Activated naive CD4-positive, alpha-beta T cell treated with anti-CD3 and anti-CD28 coated beads, Interleukin-2, amount 50 U/mL, for 72 hours (primary cell): ENCODE data around the gene TRIM42. TPM values are rescaled to one million over a fixed set of nuclear protein-coding genes. Genes with fewer than 3 reads are reported as not detected.

Experiments
- ATAC-seq, 2 donors: fragments of 150-1000 bp; cut with Tn5 transposase; 2 replicates each; pipeline ENCODE4 v1.10.0; 2021; ENCODE audit warnings: mild to moderate bottlenecking in 2 of 2, moderate library complexity in 2 of 2
- DNase-seq, 2 donors: peaks; one replicate each; pipeline ENCODE4 v3.0.0; 2021 to 2022; ENCODE audit warnings: low spot score in 2 of 2
- H3K27ac Mint-ChIP-seq, 2 donors: one replicate each; pipeline ENCODE4 v1.8.0; 2022; ENCODE audit warnings: mild to moderate bottlenecking in 2 of 2, mixed read lengths in 2 of 2
- H3K36me3 Mint-ChIP-seq, 2 donors: one replicate each; pipeline ENCODE4 v1.8.0; 2022; ENCODE audit warnings: mixed read lengths in 2 of 2
- H3K9me3 Mint-ChIP-seq, 2 donors: one replicate each; pipeline ENCODE4 v1.8.0; 2022; ENCODE audit warnings: mixed read lengths in 2 of 2
- total RNA-seq, 2 donors: library from RNA; stranded (reverse); gene quantifications; one replicate each; pipeline ENCODE4 v1.2.3, GENCODE V29; 2022

Gene TRIM42
- total RNA-seq, 2 donors from 2014 or later: not detected

DNA sequence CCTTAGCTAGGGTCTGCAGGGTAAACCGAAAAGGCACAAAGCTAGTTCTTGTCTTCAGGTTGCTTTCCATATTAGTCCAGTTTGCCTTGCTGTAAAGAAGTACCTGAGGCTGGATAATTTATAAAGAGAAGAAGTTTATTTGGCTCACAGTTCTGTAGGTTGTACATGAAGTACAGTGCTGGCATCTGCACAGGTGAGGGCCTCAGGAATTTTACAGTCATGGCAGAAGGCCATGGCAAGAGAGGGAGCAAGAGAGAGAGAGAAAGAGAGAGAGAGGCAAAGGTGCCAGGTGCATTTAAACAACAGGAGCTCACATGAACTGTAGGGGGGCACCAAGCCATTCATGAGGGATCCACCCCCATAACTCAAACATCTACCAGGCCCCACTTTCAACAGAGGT, 26.9 kb downstream of the TRIM42 start:
- no peak overlapping the region for H3K27ac Mint-ChIP-seq
- H3K9me3 Mint-ChIP-seq: peaks cover 0 to 6% of the 10 kb centered on the region in 2 donors
- no peaks in the 10 kb centered on the region for H3K36me3 Mint-ChIP-seq
- no peak for ATAC-seq
- DNase-seq: no peak

DNA sequence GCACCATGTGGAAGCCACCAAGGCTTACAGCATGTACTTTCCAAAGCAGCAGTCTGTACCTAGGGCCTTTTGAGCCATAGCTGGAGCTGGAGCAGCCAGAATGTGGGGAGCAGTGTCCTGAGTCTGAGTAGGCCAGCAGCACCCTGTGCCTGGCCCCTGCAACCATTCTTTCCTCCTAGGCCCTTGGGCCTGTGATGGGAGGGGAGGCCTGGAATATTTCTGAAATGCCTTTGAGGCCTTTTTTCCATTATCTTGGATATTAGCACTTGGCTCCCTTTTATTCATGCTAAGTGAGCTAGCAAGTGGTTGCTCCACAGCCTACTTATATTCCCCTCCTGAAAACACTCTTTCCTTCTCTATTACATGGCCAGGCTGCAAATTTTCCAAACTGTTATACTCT, 28.1 kb downstream of the TRIM42 start:
- Mint-ChIP-seq H3K36me3 (no peaks in the 10 kb centered on the region), H3K9me3 (peaks cover 0 to 6% of the 10 kb centered on the region in 2 donors), H3K27ac (no peak overlapping the region)
- no peak for DNase-seq
- ATAC-seq: no peak

DNA sequence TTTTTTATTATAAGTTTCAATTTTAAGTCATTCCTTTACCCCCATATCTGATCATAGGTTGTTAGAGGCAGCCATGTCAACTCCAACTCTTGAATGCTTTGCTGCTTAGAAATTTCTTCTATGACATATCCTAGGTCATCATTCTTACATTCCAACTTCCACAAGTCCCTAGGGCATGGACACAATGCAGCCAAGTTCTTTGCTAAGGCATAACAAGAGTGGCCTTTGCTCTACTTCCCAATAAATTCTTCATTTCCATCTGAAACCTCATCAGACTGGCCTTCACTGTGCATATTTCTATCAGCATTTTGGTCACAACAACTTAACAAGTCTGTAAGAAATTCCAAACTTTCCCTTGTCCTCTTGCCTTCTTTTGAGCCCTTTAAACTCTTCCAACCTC, 28.5 kb downstream of the TRIM42 start:
- no peak for DNase-seq
- no peaks in the 10 kb centered on the region for H3K36me3 Mint-ChIP-seq

GRCh38 chr3:140708815-140709214, 31.0 kb downstream of the TRIM42 start:
- H3K9me3 Mint-ChIP-seq: peaks cover 0 to 6% of the 10 kb centered on the region in 2 donors
- no peak overlapping the region for H3K27ac Mint-ChIP-seq
- H3K36me3 Mint-ChIP-seq: no peaks in the 10 kb centered on the region
- ATAC-seq (no peak), DNase-seq (no peak)

More for the DNA sequence above, 28.5 kb downstream of the TRIM42 start:
- no peak overlapping the region for H3K27ac Mint-ChIP-seq
- peaks cover 0 to 6% of the 10 kb centered on the region in 2 donors for H3K9me3 Mint-ChIP-seq
- ATAC-seq: no peak

DNA sequence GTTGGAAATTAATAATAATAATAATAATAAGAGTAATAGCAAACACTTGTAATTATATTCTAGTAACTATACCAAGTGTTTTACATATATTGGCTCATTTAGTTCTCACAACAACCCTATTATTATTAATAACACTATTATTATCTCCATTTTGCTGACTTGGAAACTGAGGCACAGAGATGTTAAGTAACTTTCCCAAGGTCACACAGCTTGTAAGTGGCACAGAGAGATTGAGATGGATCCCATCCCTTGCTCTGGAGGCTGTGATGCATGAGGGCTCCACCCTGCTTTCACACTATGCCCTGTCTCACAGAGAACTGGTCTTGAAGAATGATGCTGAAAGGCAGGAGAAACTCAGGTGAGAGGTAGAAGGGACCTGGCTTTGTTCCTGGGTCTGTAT, 31.9 kb downstream of the TRIM42 start:
- ATAC-seq: no peak
- no peak for DNase-seq
- H3K9me3 Mint-ChIP-seq: peaks cover 0 to 6% of the 10 kb centered on the region in 2 donors
- no peaks in the 10 kb centered on the region for H3K36me3 Mint-ChIP-seq
- no peak overlapping the region for H3K27ac Mint-ChIP-seq

GRCh38 chr3:140710711-140711389, 33.0 kb downstream of the TRIM42 start:
- no peaks in the 10 kb centered on the region for H3K36me3 Mint-ChIP-seq
- no peak for ATAC-seq
- peaks cover 4 to 6% of the 10 kb centered on the region in 2 donors for H3K9me3 Mint-ChIP-seq
- DNase-seq: no peak
- no peak overlapping the region for H3K27ac Mint-ChIP-seq

DNA sequence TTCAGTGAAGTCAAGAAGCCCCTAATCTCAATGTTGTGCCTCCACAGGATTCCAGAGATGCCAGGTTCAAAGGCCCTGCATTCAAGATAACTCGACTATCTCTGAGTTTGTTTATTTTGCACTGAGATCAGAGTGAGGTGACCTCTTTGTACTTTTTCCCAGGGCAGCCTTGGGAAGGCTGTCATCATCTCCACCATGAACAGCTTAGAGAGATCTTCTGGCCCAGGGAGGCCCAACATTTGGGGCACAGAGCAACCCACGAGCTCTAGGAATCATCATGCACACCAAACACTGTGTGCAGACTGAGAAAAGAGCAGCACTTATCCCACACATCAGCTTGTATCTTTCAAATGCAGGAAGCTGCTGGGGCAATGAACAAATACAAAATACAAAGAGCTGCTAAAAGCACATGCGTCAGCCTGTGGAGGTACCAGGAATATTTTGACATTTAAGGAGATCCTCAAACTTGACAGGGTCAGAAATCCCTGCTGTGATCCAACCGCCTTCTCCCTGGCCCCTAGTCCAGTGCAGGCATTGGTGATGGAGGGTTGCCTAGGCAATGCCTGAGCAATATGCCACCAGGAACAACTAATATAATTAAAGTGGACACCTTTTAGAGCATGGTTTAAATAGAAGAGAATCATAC, 33.6 kb downstream of the TRIM42 start:
- peaks cover 3 to 4% of the 10 kb centered on the region in 2 donors for H3K9me3 Mint-ChIP-seq
- ATAC-seq: no peak
- no peak for DNase-seq
- H3K36me3 Mint-ChIP-seq: no peaks in the 10 kb centered on the region
- no peak overlapping the region for H3K27ac Mint-ChIP-seq

- Mint-ChIP-seq H3K9me3 (peaks cover 0 to 4% of the 10 kb centered on the region in 2 donors), H3K36me3 (no peaks in the 10 kb centered on the region), H3K27ac (no peak overlapping the region)
- no peak for DNase-seq
- ATAC-seq: no peak
These were observed 34.4 kb downstream of the TRIM42 start for GRCh38 chr3:140712301-140712700.

DNA sequence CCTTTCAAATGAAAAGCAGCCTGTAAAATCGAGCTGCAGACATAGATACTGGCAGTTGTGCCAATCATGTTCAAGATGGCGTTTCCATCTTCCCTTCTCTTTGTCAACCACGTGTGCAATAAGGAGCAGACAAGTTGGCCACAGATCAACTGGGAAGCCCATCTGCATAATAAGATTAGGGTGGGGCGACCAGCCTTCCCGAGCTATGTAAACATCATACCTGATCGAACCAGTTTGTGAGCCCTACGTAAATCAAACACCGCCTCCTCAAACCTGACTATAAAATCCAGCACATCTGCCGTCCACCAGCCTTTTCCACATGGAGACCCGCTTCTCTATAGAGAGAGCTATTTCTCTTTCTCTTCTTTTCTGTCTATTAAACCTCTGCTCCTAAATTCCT, 37.2 kb downstream of the TRIM42 start:
- DNase-seq (no peak), ATAC-seq (no peak)
- no peaks in the 10 kb centered on the region for H3K36me3 Mint-ChIP-seq
- H3K27ac Mint-ChIP-seq: no peak overlapping the region
- H3K9me3 Mint-ChIP-seq: peaks cover 0 to 4% of the 10 kb centered on the region in 2 donors

GRCh38 chr3:140717921-140718320, 40.1 kb downstream of the TRIM42 start:
- Mint-ChIP-seq H3K36me3 (no peaks in the 10 kb centered on the region), H3K27ac (no peak overlapping the region), H3K9me3 (peaks cover 0 to 4% of the 10 kb centered on the region in 2 donors)
- DNase-seq (no peak), ATAC-seq (no peak)

GRCh38 chr3:140719841-140720614, 42.2 kb downstream of the TRIM42 start:
- H3K9me3 Mint-ChIP-seq: peaks cover 0 to 4% of the 10 kb centered on the region in 2 donors
- DNase-seq (no peak), ATAC-seq (no peak)
- H3K27ac Mint-ChIP-seq: no peak overlapping the region
- no peaks in the 10 kb centered on the region for H3K36me3 Mint-ChIP-seq

DNA sequence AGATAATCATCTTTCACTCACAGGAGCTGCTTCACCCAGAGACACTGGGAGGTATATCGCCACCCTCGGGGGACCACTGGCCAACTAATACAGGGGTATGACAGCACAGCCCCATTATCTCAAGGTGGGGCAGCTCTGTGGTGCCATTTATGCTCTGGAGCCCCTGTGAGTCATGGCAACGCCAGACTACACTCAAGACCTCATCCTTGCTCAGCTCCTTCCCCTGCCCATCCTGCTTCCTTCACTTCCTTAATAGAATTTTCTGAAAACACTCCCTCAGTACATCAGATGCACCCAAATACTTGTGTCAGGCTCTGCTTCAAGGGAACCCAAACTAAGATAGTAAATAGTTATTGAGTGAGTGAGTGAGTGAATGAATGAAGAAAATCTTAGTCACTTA, 45.7 kb downstream of the TRIM42 start:
- ATAC-seq: no peak
- no peaks in the 10 kb centered on the region for H3K9me3 Mint-ChIP-seq
- H3K27ac Mint-ChIP-seq: no peak overlapping the region
- no peak for DNase-seq
- no peaks in the 10 kb centered on the region for H3K36me3 Mint-ChIP-seq

DNA sequence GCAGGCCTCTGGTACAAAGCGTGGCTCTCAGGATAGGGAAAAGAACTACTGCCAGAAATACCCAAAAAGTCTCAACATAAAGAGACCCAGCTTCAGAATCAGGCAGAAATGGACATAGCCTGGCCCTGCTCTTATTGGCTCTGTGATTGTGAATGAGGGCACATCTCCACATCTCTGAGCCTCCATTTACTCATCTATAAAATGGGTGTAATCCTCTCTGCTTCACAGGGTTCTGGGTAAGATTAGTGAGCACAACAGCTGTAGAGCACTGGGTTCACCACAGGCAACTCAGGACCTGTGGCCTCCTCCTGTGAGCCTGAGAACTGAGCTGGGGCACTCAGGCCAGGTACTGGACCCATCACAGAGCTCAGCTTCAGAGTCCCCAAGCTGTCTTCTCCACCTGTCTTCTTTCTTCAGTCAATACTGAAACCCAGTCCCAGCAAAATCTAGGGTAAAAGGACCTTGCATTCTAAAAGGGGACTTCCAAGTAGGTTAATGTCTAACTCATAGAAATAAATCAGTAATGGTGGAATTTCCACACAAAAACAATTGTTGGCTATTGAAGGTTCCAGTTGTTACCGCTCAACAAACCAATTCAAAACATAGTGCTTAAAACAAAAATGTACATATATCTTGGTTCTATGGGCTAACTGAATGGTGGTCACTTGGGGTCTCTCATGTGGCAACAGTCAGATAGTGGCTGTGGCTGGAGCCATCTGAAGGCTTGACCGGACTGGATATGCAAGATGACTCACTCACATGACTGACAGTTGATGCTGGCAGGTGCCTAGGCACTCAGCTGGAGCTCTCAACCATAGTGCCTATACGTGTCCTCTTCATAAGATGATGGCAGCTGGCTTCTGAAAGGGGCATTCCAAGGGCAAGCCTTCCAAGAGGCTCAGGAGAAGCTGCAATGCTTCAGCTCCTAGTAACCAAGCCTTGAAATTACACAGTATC, 47.3 kb downstream of the TRIM42 start:
- DNase-seq (no peak), ATAC-seq (no peak)
- Mint-ChIP-seq H3K27ac (no peak overlapping the region), H3K36me3 (no peaks in the 10 kb centered on the region), H3K9me3 (no peaks in the 10 kb centered on the region)

- no peaks in the 10 kb centered on the region for H3K9me3 Mint-ChIP-seq
- no peak for ATAC-seq
These were observed 48.2 kb downstream of the TRIM42 start for GRCh38 chr3:140726066-140726465.

DNA sequence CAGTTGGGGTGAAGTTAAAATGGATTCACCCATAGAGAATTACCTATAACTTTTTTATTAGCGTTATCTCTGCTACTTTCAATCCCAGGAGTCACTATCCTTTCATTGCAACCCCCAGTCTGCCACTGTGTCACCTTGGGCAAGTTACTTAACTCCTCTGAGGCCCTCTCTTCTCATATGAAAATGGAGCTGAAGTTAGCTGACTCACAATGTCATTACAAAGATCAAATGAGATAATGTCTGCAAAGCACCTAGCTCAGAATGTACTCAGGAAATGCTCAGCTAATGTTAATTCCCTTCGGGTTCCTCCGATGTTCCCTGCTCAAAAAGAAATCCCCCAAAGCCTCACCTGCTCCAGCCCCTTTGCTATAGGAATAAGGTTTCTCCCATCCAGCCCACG, 50.0 kb downstream of the TRIM42 start:
- H3K36me3 Mint-ChIP-seq: no peaks in the 10 kb centered on the region
- no peak overlapping the region for H3K27ac Mint-ChIP-seq
- ATAC-seq (no peak), DNase-seq (no peak)
- peaks cover 0 to 4% of the 10 kb centered on the region in 2 donors for H3K9me3 Mint-ChIP-seq

More at GRCh38 chr3:140726066-140726465, 48.2 kb downstream of the TRIM42 start:
- H3K27ac Mint-ChIP-seq: no peak overlapping the region
- H3K36me3 Mint-ChIP-seq: no peaks in the 10 kb centered on the region
- no peak for DNase-seq

DNA sequence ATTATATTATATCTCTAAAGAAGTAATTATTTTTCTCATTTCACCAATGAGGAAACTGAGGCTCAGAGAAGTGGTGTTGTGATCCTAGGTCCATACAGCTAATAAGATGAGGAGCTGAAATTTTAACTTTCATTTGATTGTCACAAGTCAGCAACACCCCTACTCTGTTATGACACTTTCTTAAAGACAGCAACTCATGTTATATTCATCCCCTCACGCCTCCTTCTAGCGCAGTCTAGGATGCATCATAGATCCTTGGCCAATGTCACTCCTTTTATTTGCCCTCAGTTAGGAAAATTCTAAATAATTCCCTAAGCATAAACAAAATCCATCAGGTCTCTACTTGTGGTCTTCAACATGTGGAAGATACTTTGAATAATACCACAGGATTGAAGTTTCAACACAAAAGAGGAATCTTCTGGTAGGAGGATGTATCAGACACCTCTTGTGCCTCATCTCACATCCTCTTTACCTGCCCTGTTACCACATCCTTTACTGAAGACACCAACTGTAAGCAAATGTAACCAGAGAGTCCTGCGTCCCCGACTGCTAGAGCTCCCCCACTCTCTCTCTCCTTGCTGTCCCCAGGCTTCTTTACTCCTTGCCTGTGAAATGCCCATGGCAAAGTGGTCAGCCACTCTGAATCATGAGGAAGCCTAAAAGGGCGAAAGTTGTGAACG, 53.7 kb downstream of the TRIM42 start:
- no peak for ATAC-seq
- Mint-ChIP-seq H3K9me3 (peaks cover 0 to 4% of the 10 kb centered on the region in 2 donors), H3K27ac (no peak overlapping the region), H3K36me3 (no peaks in the 10 kb centered on the region)
- no peak for DNase-seq
